ENCODE results near the gene PGAP1. TPM values are rescaled to one million over a fixed set of nuclear protein-coding genes. Genes with fewer than 3 reads are reported as not detected.

Gene PGAP1
- total and polyA plus RNA-seq, 10 of the 15 experiments (the other 5 are each of a cell fraction or from before 2014, with no cell fraction given) = 0.75 to 4.7 (median 3.0) TPM

DNA sequence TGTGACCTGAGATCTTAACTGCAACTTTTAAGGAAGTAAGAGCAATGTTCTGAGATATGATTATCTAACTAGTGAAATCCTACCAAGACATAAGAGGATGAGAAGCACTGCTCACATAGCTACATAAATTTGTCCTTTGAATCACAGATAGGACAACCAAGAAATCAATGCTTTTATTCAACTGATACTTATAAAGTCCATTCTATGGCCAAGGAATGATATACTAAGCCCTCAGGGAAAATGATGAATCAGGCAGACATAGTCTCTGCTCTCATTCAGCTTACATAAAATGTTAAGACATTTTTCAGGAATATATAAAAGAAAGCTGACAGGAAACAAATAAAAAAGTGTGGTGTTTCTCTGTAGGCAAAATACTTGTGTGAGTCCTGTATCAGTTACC lies 39.1 kb downstream of the PGAP1 start:
- ChIA-PET SMC1A (ENCODE audit: uncharacterized antibody, unreplicated experiment) (no interaction called here), POLR2A (no interaction called here), RAD21 (ENCODE audit: unreplicated experiment) (no interaction called here), CTCF (interaction anchor here (1.2 kb wide), 1 partner anchor 37 kb away, joined by 4 read pairs; no protein-coding TSS in a partner anchor)
- no peaks in the 10 kb centered on the region for H4K20me1 ChIP-seq (ENCODE audit: control insufficient read depth, insufficient read depth)
- H3K27ac ChIP-seq (ENCODE audit: control insufficient read depth, insufficient read depth) = no peak overlapping the region
- no peak overlapping the region for H3K9ac ChIP-seq (ENCODE audit: control insufficient read depth, insufficient read depth, low read length)
- H3K79me2 ChIP-seq (ENCODE audit: control insufficient read depth, insufficient read depth, low read length) = no peaks in the 10 kb centered on the region
- no peak overlapping the region for H2AFZ ChIP-seq (ENCODE audit: control insufficient read depth, low read depth, low read length)
- FAIRE-seq (no peak), DNase-seq (ENCODE audit: low read depth, low spot score) (no peak), ATAC-seq (no peak)
- in situ Hi-C loops (cut with MboI) = no loop called here
- TF ChIP-seq STAT1 (conservative IDR thresholded peaks at IDR 0.05) = no peak
- no peak for TF ChIP-seq IRF4 (IDR thresholded peaks at IDR 0.05; ENCODE audit: low read depth, low read length)
- no peak for TF ChIP-seq YBX1 (IDR thresholded peaks at IDR 0.05)
- no peak for TF ChIP-seq SUZ12 (IDR thresholded peaks at IDR 0.05; ENCODE audit: unreplicated experiment)
- TF ChIP-seq, protein P1, sequence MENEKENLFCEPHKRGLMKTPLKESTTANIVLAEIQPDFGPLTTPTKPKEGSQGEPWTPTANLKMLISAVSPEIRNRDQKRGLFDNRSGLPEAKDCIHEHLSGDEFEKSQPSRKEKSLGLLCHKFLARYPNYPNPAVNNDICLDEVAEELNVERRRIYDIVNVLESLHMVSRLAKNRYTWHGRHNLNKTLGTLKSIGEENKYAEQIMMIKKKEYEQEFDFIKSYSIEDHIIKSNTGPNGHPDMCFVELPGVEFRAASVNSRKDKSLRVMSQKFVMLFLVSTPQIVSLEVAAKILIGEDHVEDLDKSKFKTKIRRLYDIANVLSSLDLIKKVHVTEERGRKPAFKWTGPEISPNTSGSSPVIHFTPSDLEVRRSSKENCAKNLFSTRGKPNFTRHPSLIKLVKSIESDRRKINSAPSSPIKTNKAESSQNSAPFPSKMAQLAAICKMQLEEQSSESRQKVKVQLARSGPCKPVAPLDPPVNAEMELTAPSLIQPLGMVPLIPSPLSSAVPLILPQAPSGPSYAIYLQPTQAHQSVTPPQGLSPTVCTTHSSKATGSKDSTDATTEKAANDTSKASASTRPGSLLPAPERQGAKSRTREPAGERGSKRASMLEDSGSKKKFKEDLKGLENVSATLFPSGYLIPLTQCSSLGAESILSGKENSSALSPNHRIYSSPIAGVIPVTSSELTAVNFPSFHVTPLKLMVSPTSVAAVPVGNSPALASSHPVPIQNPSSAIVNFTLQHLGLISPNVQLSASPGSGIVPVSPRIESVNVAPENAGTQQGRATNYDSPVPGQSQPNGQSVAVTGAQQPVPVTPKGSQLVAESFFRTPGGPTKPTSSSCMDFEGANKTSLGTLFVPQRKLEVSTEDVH (IDR thresholded peaks at IDR 0.05; ENCODE audit: low read depth, partially characterized antibody) = no peak
- H3K9me3 ChIP-seq (replicated peaks; ENCODE audit: control insufficient read depth, insufficient read depth, low read length) = no peaks in the 10 kb centered on the region
- no TSS peak for BruUV-seq (replicated peaks)
- intact Hi-C loops (cut with micrococcal nuclease; ENCODE audit: unreplicated experiment) = no loop called here
- no peak overlapping the region for H3K4me2 ChIP-seq (ENCODE audit: control insufficient read depth, insufficient read depth)
- no peaks in the 10 kb centered on the region; a peak in 1 of 4 replicates for H3K36me3 ChIP-seq (ENCODE audit: control insufficient read depth in 2 of 2, insufficient read depth in 2 of 2, low read length in 1 of 2)
- no peaks in the 10 kb centered on the region for H3K4me1 ChIP-seq (ENCODE audit: control insufficient read depth, insufficient read depth, low read length)
- no peak overlapping the region for H3K4me3 ChIP-seq
- H3K27me3 ChIP-seq (replicated peaks in 1 of 2; ENCODE audit: control insufficient read depth in 2 of 2, insufficient read depth in 2 of 2, low read length in 1 of 2) = no peaks in the 10 kb centered on the region

DNA sequence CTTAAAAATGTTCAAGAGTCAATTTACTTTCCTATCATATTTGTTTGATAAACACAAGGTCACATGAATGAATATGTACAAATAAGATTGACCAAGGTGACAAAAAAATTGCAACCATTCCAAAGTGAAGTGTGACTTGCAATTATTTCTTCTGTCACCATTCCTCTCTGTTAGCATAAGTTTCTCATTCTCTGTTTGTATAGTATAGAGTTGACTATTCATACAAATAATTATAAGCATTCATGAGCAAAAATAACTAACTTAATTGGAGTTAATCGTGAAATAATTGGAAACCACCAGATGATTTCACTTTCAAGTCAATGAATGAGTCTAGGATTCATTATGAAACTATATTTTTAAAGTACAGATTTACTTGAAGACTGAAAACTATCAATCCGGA lies 42.1 kb downstream of the PGAP1 start:
- no peaks in the 10 kb centered on the region for H4K20me1 ChIP-seq (ENCODE audit: control insufficient read depth, insufficient read depth)
- no peaks in the 10 kb centered on the region for H3K4me1 ChIP-seq (ENCODE audit: control insufficient read depth, insufficient read depth, low read length)
- no TSS peak for BruUV-seq (replicated peaks)
- 47% methylated on average over 2 of the region's 2 CpGs for WGBS (ENCODE audit: insufficient coverage, insufficient replicate concordance, low lambda C conversion rate, missing lambda C conversion rate)
- no peaks in the 10 kb centered on the region for H3K79me2 ChIP-seq (ENCODE audit: control insufficient read depth, insufficient read depth, low read length)
- SMC1A ChIA-PET (ENCODE audit: uncharacterized antibody, unreplicated experiment) = interaction anchor here (0.7 kb wide), 1 partner anchor 101 kb away, joined by 3 read pairs; no protein-coding TSS in a partner anchor
- DNase-seq (ENCODE audit: low read depth, low spot score) = no peak
- POLR2A ChIA-PET = no interaction called here
- no peaks in the 10 kb centered on the region for H3K9me3 ChIP-seq (replicated peaks; ENCODE audit: control insufficient read depth, insufficient read depth, low read length)
- no peak overlapping the region for H3K9ac ChIP-seq (ENCODE audit: control insufficient read depth, insufficient read depth, low read length)
- RAD21 ChIA-PET (ENCODE audit: unreplicated experiment) = no interaction called here
- no peaks in the 10 kb centered on the region for H3K27me3 ChIP-seq (replicated peaks in 1 of 2; ENCODE audit: control insufficient read depth in 2 of 2, insufficient read depth in 2 of 2, low read length in 1 of 2)
- peak; percentile 27 for FAIRE-seq
- 0 out of 4 replicates have a peak, but pooled peaks cover 0 to 3% of the 10 kb centered on the region in 2 experiments for H3K36me3 ChIP-seq (ENCODE audit: control insufficient read depth in 2 of 2, insufficient read depth in 2 of 2, low read length in 1 of 2)
- no peak overlapping the region for H2AFZ ChIP-seq (ENCODE audit: control insufficient read depth, low read depth, low read length)
- in situ Hi-C loops (cut with MboI) (no loop called here), intact Hi-C loops (cut with micrococcal nuclease; ENCODE audit: unreplicated experiment) (no loop called here)
- peak; percentile 57 for ATAC-seq
- CTCF ChIA-PET = interaction anchor here (1.2 kb wide), 1 partner anchor 12 kb away, joined by 3 read pairs; no protein-coding TSS in a partner anchor
- H3K4me2 ChIP-seq (ENCODE audit: control insufficient read depth, insufficient read depth) = no peak overlapping the region
- no peak overlapping the region for H3K4me3 ChIP-seq
- H3K27ac ChIP-seq (ENCODE audit: control insufficient read depth, insufficient read depth) = no peak overlapping the region
- TF ChIP-seq, protein P2, sequence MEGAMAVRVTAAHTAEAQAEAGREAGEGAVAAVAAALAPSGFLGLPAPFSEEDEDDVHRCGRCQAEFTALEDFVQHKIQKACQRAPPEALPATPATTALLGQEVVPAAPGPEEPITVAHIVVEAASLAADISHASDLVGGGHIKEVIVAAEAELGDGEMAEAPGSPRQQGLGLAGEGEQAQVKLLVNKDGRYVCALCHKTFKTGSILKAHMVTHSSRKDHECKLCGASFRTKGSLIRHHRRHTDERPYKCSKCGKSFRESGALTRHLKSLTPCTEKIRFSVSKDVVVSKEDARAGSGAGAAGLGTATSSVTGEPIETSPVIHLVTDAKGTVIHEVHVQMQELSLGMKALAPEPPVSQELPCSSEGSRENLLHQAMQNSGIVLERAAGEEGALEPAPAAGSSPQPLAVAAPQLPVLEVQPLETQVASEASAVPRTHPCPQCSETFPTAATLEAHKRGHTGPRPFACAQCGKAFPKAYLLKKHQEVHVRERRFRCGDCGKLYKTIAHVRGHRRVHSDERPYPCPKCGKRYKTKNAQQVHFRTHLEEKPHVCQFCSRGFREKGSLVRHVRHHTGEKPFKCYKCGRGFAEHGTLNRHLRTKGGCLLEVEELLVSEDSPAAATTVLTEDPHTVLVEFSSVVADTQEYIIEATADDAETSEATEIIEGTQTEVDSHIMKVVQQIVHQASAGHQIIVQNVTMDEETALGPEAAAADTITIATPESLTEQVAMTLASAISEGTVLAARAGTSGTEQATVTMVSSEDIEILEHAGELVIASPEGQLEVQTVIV (IDR thresholded peaks at IDR 0.05; ENCODE audit: borderline replicate concordance, partially characterized antibody) = no peak
- no peak for TF ChIP-seq CHD4 (IDR thresholded peaks at IDR 0.05)
- TF ChIP-seq, protein P3, sequence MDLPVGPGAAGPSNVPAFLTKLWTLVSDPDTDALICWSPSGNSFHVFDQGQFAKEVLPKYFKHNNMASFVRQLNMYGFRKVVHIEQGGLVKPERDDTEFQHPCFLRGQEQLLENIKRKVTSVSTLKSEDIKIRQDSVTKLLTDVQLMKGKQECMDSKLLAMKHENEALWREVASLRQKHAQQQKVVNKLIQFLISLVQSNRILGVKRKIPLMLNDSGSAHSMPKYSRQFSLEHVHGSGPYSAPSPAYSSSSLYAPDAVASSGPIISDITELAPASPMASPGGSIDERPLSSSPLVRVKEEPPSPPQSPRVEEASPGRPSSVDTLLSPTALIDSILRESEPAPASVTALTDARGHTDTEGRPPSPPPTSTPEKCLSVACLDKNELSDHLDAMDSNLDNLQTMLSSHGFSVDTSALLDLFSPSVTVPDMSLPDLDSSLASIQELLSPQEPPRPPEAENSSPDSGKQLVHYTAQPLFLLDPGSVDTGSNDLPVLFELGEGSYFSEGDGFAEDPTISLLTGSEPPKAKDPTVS (IDR thresholded peaks at IDR 0.05; ENCODE audit: low read depth, low read length) = no peak
- TF ChIP-seq NFYB (IDR thresholded peaks at IDR 0.05; ENCODE audit: insufficient read depth, low read depth, low read length) = no peak
- TF ChIP-seq SREBF2 (IDR thresholded peaks at IDR 0.05; ENCODE audit: low read length) = no peak
- no peak for TF ChIP-seq CBFB (IDR thresholded peaks at IDR 0.05; ENCODE audit: low read depth)

All from GM12878 (cell line).